Measurements from ENCODE around the gene DOCK8.

Gene DOCK8

DNA sequence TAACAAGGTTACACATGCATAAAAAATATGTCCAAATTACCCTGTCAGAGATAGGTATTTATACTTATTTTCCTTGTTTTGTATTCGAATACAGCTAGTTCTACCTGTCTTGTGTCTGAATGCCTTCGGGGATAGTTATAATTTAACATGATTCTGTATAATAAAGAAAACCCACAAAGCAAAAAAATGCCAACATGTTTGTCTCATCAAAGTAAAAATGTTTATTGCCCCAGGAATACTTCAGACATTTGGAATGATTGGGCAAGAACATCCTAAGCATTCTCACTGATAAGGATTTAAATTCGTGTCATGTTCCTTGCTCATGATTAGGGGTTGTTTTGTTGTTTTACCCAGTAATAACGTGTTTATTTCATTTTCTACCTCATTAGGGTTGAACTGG, 74.5 kb downstream of the DOCK8 start:
- Histone ChIP-seq H3K4me3 (no peak overlapping the region), H3K27ac (no peak overlapping the region)
- no peak for DNase-seq (ENCODE audit: low spot score)
- TF ChIP-seq, protein P1, sequence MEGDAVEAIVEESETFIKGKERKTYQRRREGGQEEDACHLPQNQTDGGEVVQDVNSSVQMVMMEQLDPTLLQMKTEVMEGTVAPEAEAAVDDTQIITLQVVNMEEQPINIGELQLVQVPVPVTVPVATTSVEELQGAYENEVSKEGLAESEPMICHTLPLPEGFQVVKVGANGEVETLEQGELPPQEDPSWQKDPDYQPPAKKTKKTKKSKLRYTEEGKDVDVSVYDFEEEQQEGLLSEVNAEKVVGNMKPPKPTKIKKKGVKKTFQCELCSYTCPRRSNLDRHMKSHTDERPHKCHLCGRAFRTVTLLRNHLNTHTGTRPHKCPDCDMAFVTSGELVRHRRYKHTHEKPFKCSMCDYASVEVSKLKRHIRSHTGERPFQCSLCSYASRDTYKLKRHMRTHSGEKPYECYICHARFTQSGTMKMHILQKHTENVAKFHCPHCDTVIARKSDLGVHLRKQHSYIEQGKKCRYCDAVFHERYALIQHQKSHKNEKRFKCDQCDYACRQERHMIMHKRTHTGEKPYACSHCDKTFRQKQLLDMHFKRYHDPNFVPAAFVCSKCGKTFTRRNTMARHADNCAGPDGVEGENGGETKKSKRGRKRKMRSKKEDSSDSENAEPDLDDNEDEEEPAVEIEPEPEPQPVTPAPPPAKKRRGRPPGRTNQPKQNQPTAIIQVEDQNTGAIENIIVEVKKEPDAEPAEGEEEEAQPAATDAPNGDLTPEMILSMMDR (IDR thresholded peaks at IDR 0.05) = no peak

- no peak overlapping the region for H3K27ac ChIP-seq
- DNase-seq (ENCODE audit: low spot score) = no peak
- H3K4me3 ChIP-seq = no peak overlapping the region
- TF ChIP-seq, protein P1 (IDR thresholded peaks at IDR 0.05) = no peak
Measured at GRCh38 chr9:292915-293314, 78.2 kb downstream of the DOCK8 start.

GRCh38 chr9:295576-295975, 80.9 kb downstream of the DOCK8 start:
- TF ChIP-seq, protein P1 (IDR thresholded peaks at IDR 0.05) = no peak
- no peak for DNase-seq (ENCODE audit: low spot score)
- Histone ChIP-seq H3K4me3 (no peak overlapping the region), H3K27ac (no peak overlapping the region)

GRCh38 chr9:296411-296810, 81.7 kb downstream of the DOCK8 start:
- TF ChIP-seq, protein P1 (IDR thresholded peaks at IDR 0.05) = no peak
- Histone ChIP-seq H3K27ac (peak overlapping the region in 1 of 2 donors; percentile 21), H3K4me3 (no peak overlapping the region)
- DNase-seq (ENCODE audit: low spot score) = no peak

DNA sequence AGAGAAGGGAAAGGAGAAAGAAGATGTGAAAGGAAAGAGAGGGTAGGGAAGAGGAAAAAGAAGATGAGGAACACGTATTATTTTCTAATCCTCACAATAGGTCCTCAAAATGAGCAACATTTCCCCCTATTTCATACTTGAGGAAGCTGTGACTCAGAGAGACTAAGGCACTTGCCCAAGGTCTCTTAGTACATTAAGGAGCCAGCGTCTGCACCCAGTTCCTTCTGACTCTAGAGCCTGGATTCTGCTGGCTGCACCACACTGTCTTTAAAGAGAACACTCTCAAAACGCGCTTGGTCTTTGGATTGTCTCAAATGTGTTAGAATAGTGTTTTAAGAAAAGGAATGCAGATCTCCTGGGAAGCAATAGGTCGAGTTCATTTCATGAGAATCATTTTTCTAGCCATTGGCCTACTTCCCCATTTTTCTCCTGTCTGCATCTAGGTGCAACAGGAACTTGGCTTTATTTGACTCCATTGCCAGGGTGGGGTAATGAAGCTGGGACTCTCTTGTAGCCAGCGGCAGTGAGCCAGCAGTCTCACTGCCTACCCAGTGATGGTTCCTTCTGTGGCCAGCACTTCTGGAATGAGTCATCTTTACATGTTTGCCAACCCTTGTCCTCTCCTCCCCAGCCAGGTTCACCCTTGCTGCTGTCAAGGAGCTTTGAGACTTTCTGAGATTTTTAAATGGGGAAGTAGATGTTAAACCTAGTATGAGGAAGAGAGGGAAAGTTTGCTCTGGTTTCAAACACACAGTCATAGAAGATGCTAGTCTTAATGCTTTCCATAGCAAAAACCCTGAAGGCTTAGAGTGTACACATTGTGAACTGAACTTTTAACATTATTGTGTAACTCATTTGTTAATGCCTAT, 82.7 kb downstream of the DOCK8 start:
- TF ChIP-seq, protein P1 (IDR thresholded peaks at IDR 0.05) = no peak
- no peak overlapping the region for H3K4me3 ChIP-seq
- DNase-seq (ENCODE audit: low spot score) = no peak
- H3K27ac ChIP-seq = peak overlapping the region in 1 of 2 donors; percentile 18

DNA sequence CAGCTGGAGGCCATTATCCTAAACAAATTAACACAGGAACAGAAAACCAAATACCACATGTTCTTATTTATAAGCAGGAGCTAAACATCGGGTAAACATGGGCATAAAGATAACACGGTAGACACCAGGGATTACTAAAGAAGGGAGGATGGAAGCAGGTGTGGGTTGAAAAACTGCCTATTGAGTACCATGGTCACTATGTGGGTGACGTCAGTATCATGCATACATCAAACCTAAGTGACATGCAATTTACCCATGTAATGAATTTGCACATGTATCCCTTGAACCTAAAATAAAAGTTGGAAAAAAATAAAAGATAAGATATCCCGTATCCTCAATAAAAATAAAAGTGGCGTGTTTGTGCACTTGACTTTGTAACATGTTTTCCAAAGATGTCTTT, 88.8 kb downstream of the DOCK8 start:
- H3K4me3 ChIP-seq = no peak overlapping the region
- no peak overlapping the region for H3K27ac ChIP-seq
- TF ChIP-seq, protein P1 (IDR thresholded peaks at IDR 0.05) = no peak
- DNase-seq (ENCODE audit: low spot score) = no peak

DNA sequence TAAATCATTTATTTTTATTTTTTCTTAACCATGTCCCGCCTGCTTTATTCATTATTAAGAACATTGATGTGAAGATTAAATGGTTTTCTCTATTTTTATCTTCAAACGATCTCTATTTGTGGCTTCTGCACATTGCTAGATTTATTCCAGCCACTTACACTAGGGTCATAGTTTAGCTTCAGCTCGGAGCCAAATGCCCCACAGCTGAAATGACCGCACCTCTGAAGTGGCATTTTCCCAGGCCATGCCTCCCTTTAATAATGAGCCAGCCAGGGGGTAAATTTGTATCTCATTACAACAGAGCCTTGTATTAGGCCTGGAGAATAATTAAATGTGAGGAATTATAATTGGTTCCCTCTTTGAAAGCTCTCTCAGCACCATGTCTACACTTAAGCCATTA, 89.4 kb downstream of the DOCK8 start:
- TF ChIP-seq, protein P1 (IDR thresholded peaks at IDR 0.05) = no peak
- Histone ChIP-seq H3K4me3 (no peak overlapping the region), H3K27ac (no peak overlapping the region)
- DNase-seq (ENCODE audit: low spot score) = no peak

Measured in coronary artery (tissue), 2 donors.